ES-I3 (cell line): ENCODE measurements around the gene DIDO1.

Source experiments
- H3K36me3 ChIP-seq: 2 replicates; pipeline ENCODE4 v1.6.1; 2013; ENCODE audit warnings: mild to moderate bottlenecking, low read length, control low read depth, moderate library complexity; ENCODE audit not compliant: insufficient read depth
- H3K4me1 ChIP-seq: 2 replicates; pipeline ENCODE4 v1.6.1; 2013; ENCODE audit warnings: mild to moderate bottlenecking, control low read depth, low read length; ENCODE audit not compliant: insufficient read depth
- H3K9ac ChIP-seq: 2 replicates; pipeline ENCODE4 v1.6.1; 2013; ENCODE audit warnings: low read depth, mild to moderate bottlenecking, low read length, moderate library complexity
- H3K9me3 ChIP-seq: 2 replicates; pipeline ENCODE4 v1.6.1; 2013; ENCODE audit warnings: mild to moderate bottlenecking, low read length, moderate library complexity; ENCODE audit not compliant: control insufficient read depth, insufficient read depth

The DIDO1 gene

DNA sequence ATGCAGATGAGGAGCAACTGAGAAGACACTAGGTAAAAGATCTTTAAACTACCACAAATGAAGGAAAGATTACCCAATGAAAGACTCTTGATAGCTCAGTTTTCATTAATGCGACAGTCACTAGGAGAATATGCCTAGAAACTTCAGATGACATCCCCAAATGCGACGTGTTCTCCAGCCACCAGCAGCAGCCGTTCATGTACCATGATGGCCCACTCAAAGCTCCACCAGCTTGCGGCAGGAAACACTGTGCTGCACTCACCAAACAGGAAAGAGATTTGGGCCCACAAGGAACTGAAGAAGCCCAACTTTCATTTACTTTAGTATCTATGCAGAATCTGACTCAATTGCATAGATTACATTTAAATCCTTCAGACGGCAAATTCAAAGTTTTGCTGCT, 7.5 kb downstream of the DIDO1 start:
- no peak overlapping the region for H3K9ac ChIP-seq
- H3K9me3 ChIP-seq: no peaks in the 10 kb centered on the region
- peaks cover 68% of the 10 kb centered on the region for H3K4me1 ChIP-seq
- H3K36me3 ChIP-seq: no peaks in the 10 kb centered on the region

DNA sequence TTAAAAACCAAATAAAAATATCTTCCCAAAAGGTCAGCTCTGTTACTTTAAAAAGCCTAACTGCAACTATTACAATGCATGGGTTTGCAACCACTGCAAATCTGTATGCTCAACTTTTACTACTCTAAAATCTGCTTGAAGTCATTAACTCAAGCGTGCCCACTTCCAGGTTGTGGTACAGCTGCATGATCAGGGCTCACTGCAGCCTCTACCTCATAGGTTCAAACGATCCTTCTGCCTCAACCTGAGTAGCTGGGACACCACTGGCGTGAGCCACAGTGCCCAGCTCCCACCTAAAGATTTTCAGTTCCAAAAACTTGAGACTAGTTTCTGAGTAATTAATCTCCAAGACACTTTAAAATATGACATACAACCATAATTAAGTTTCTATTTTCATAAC, 8.2 kb downstream of the DIDO1 start:
- Histone ChIP-seq H3K4me1 (peaks cover 62% of the 10 kb centered on the region), H3K36me3 (0 out of 2 replicates have a peak, but pooled peaks cover 2% of the 10 kb centered on the region), H3K9me3 (no peaks in the 10 kb centered on the region), H3K9ac (no peak overlapping the region)

DNA sequence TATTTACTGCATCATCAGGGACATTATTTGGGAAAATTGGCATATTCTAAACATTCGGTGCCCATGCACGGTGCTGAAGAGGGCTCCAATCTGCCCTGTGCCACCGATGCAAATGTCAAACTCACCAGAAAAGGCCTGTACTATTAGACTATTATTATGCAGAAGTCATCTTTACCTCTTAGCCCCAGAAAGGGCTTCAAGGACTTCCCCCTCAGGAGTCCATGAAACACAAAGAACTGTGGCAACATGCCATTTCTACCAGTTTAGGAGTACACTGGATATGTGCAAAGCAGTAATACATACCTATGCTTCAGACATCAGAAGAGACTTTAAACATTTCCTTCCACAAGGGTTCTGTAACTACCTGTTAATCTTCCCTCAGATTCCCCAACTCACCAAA, 8.6 kb downstream of the DIDO1 start:
- Histone ChIP-seq H3K9me3 (no peaks in the 10 kb centered on the region), H3K36me3 (0 out of 2 replicates have a peak, but pooled peaks cover 4% of the 10 kb centered on the region), H3K9ac (no peak overlapping the region), H3K4me1 (peaks cover 62% of the 10 kb centered on the region)

DNA sequence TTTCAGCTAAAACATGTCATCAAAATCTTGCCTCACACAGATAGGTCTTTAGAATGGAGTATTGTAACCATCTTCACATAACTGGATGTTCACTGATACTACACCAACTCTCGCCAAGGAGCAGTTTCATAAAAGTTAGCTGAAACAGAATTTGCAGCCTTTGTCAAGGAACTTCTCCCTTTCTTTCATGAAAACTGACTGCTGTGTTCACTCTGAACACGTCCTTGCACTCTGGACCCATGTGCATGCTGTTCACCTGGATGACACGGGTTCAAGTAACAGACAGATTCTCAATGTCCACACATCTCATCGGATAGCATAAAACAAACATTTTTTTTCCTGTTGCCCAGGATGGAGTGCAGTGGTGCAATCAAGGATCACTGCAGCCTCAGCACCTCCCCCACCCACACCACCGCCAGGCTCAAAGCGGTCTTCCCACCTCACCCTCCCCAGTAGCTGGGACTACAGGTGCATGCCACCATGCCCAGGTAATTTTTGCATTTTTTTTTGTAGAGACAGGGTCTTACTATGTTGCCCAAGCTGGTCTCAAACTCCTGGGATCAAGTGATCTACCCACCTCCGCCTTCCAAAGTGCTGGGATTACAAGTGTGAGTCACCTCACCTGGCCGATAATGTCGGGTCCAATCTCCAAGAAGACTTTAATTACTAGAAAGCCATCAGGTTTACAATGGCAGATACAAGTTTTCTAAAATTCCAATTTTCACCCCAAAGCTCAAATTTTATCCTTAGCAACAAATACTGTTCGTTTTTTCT, 9.4 kb downstream of the DIDO1 start:
- H3K9me3 ChIP-seq: no peaks in the 10 kb centered on the region
- H3K9ac ChIP-seq: no peak overlapping the region
- H3K4me1 ChIP-seq: peaks cover 59% of the 10 kb centered on the region
- H3K36me3 ChIP-seq: peaks cover 5% of the 10 kb centered on the region; the same call in 1 of the 2 replicates

DNA sequence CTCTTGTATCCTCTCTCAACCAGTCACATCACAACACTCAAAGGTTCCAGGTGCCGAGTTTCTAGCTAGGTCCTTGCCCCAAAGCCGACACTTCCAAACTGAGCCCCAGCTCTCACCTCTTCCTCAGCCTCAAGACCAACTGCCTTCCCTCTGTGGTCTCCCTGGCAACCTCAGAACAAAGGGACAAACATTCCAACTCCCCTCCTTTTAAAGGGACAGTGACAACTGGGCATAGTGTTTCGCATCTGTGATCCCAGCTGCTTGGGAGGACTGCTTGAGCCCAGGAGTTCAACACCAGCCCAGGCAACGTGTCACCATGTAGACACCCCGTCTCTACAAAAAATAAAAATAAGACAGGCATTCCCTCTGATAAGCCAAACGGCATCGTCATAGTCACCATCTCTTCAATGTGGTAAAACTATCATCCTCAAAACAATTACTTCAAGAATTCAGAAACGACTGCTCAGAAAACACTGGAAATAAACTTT, 11.3 kb downstream of the DIDO1 start:
- H3K9ac ChIP-seq: no peak overlapping the region
- peaks cover 23% of the 10 kb centered on the region for H3K36me3 ChIP-seq
- H3K4me1 ChIP-seq: peaks cover 48% of the 10 kb centered on the region

DNA sequence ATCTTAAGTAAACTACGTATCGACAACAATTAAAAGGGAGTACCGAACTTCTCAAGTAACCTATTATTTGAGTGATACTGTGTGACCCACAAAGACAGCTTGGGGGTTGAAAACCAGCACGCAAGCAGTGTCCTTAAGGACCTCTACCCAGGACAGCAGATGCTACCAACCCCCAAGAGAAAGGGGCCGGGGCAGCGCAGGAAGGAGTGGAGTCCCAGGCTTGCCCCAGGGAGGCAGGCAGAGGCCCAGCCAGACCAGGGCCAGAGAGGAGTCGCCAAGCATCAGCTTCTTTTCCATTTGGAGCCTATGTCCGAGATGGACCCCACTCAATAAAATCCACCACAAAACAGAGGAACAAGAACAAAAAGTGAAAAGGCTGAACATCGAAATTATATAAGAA, 11.9 kb downstream of the DIDO1 start:
- H3K9ac ChIP-seq: no peak overlapping the region
- H3K4me1 ChIP-seq: peaks cover 43% of the 10 kb centered on the region
- H3K9me3 ChIP-seq: no peaks in the 10 kb centered on the region
- H3K36me3 ChIP-seq: peaks cover 29% of the 10 kb centered on the region

More for the DNA sequence above, 11.3 kb downstream of the DIDO1 start:
- no peaks in the 10 kb centered on the region for H3K9me3 ChIP-seq

DNA sequence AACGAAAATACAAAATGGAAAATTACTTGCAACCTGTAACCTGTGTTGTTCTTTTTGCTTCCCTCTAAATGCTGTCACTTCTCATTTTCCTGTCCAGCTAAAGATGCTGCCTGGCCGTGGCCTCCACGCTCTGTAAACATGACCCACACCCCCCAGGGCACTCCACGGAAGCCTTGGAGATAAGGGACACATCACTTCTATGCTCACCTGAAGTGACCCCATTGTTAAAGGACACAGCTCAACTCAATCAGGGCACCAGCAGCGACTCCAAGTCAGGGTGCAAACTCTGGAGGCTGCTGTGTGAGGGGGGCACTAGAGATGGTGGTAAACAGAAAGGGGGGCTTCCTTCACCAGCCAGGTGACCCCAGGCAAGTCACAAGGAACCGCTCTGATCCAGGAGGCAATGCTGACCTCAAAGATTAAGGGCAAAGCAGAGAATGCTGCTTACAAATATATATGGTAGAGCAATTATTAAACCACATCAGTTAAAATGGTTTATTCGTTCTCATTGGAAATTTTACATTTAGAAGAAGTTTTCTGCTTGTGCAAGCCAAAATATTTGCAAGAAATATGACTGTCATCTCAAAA, 13.2 kb downstream of the DIDO1 start:
- no peaks in the 10 kb centered on the region for H3K9me3 ChIP-seq
- H3K4me1 ChIP-seq: peaks cover 33% of the 10 kb centered on the region
- H3K9ac ChIP-seq: no peak overlapping the region
- H3K36me3 ChIP-seq: peaks cover 36% of the 10 kb centered on the region

DNA sequence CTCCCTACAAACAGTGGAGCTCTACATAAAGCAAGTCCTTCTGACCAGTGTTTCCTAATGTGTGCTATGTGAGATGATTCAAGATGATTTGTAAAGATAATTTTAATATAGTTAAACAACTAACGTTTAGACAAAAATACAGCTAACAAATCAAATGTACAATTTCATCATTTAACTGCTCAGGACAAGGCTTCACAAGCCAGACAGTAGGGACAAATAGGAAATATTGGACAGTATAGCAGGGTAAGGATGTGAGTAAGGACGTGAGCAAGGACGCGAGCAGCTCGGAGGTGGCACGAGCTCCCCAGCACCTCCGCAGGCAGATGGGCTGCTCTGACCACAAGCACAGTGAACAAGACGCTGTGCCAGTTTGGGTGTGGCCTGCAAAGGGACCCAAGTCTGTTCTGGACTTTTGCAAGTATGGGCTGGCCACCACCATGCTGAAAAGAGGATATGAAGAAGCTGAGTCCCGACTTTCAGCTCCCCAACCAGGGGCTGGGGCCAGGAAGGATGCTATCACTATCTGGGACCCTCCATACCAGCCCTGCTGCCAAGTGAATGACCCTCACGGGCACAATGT, 14.5 kb downstream of the DIDO1 start:
- H3K4me1 ChIP-seq: peaks cover 20% of the 10 kb centered on the region
- peaks cover 48% of the 10 kb centered on the region for H3K36me3 ChIP-seq
- H3K9ac ChIP-seq: no peak overlapping the region
- H3K9me3 ChIP-seq: no peaks in the 10 kb centered on the region

DNA sequence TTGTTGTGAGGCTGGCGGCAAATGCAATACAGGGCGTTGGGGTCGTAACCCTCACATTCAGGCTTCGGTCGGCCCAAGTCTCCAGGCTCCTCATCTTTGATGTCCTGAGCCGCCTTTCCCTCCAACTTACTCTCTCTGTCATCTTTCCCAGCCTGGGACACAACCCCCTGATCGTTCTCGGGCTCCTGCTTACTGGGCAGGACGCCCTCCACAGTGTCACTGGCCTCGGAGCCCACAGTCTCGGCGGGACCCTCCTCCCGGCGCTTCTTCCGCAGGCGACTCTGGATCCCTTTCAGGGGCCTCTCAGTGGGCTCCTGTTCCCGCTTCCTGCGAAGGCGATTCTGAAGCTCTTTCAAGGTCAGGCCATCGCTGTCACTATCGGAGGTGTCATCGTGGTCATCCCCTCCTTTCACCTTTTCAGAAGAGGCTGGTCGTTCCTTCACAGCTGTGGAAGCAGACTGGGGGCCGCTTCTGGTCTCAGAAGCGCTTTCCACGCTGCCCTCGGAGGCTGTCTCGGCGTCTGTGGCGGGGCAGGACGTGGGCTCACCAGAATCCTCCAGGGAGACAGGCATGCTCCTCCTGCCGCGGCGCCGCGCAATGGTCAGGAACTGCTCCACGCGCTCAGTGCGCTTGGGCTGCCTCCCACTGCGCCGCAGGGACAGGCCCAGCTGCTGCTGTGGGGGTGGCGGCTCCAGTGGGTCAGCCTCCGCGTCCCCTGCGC, 15.4 kb downstream of the DIDO1 start:
- peaks cover 11% of the 10 kb centered on the region for H3K4me1 ChIP-seq
- H3K9me3 ChIP-seq: no peaks in the 10 kb centered on the region
- H3K36me3 ChIP-seq: peaks cover 57% of the 10 kb centered on the region
- no peak overlapping the region for H3K9ac ChIP-seq

DNA sequence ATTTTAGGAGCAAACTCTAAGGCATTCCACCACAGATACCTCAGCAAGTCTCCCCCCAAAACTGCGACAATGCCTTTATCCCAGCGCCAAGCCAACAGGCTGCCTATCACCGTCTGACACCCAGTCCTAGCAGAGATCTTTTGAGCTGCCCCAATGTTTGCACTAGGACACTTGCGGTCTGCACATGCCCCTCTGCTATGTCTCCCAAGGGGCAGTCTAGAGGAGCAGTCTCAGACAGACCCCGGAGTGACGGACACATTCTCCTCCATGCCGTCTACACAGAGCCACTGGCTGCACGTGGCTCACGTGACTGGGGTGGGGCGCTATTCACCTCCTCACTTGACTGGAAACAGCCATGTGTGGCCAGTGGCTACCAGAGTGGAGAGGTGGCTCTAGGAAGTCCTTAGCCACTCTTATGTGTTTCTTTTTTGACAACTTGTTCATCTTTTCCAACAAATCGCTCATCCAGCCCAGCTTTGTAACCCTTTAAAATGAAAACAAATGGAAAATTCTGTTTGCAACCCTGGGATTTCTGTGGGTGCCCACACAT, 16.0 kb downstream of the DIDO1 start:
- Histone ChIP-seq H3K4me1 (peaks cover 8% of the 10 kb centered on the region; the same call in 1 of the 2 replicates), H3K9me3 (no peaks in the 10 kb centered on the region), H3K36me3 (peaks cover 63% of the 10 kb centered on the region), H3K9ac (no peak overlapping the region)

DNA sequence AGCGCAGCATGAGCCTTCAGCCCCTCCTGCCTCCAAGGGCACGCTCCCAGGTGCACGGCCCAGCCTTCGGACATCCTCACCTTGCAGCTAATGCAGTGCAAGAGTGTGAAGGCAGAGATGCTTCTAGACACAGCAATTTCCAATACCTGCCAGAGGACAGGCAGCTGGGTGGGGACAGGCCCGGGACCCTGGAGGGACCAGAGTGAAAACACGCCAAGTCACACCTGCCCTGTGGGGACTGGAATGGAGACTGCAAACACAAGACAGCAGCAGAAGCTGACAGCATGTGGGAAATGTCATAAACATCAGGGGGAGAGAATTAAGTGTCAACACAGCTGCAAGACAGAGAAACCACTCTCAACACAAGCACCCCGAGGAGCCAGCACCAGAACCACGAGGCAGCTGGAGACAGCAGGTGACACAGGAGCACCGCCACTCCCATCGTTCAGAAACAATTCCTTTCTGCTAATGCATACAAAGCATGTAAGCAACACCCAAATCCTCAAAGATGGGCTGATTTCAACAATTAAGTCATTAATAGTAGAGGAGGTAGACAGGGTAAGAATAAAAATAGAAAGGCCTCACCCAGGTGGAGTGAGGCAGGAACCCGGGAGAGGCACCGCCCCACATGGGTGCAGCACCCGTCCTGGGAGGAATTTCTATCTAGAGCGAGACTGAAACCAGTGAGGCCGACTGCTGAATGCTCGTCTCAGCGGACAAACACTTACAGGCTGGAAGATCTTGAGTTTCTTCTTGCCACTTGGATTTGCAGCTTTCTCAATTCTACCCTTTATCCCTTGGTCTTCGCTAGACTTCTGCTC, 17.1 kb downstream of the DIDO1 start:
- H3K9me3 ChIP-seq: no peaks in the 10 kb centered on the region
- peaks cover 71% of the 10 kb centered on the region for H3K36me3 ChIP-seq
- H3K9ac ChIP-seq: no peak overlapping the region
- no peaks in the 10 kb centered on the region for H3K4me1 ChIP-seq

DNA sequence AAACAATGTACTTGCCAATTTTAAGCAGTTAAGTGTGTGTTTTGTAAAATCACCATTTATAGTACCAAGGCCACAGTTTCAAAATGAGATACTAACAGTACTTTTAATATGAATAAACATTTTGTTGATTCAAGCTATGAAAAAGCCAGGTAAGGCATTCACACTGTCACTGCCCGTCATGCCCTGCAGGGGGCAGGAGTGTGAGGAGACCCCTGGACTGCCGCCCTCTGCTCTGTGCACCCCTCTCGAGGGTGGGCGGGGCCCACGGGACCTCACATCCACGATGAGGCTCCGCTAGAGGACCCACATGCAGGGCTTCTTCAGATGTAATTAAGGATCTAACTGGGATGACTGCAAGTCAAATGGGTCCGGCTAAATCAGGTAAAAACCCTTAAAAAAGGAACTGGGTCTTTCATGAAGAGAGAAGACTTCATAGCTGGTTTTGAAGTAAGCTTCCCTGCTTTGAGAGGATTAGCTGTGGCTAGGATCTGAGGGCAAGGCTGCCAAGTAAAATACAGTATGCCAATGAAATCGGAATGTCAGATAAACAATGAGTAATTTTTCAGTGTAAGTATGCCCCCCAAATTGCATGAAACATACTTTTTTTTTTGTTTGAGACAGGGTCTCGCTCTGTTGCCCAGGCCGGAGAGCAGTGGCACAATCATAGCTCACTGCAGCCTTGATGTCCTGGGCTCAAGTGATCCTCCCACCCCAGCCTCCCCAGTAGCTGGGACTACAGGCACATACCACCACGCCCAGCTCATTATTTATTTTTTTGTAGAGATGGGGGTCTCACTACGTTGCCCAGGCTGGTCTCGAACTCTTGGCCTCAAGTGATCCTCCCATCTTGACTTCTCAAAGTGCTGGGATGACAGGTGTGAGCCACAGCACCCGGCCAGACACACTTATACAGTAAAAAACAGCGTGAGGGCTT, 18.7 kb downstream of the DIDO1 start:
- Histone ChIP-seq H3K9ac (no peak overlapping the region), H3K36me3 (peaks cover 71% of the 10 kb centered on the region), H3K9me3 (no peaks in the 10 kb centered on the region), H3K4me1 (no peaks in the 10 kb centered on the region)
